SK-N-SH treated with all-trans-retinoic acid at 6 μM for 48 hours (cell line): ENCODE results near the gene ARSB.

Source experiments
- ARNTL ChIP-seq: fragments of 450-650 bp; formaldehyde crosslinking; IDR thresholded peaks from 2 replicates; pipeline ENCODE4 v1.5.0; 2020; ENCODE audit warnings: low read depth, mild to moderate bottlenecking, moderate library complexity, borderline replicate concordance
- ESRRG ChIP-seq: fragments of 250-450 bp; sonication (Bioruptor Pico); IDR thresholded peaks from 2 replicates; pipeline ENCODE4 v1.6.1; 2021; ENCODE audit warnings: mild to moderate bottlenecking
- GLIS3 ChIP-seq: fragments of 250-450 bp; sonication (Bioruptor Pico); IDR thresholded peaks from 2 replicates; pipeline ENCODE4 v1.5.0; 2020; ENCODE audit warnings: mild to moderate bottlenecking, moderate library complexity
- ISL1 ChIP-seq: fragments of 250-450 bp; sonication (Bioruptor Pico); IDR thresholded peaks from 2 replicates; pipeline ENCODE4 v2.1.2; 2022; ENCODE audit warnings: mild to moderate bottlenecking, moderate library complexity
- RARB ChIP-seq: fragments of 250-450 bp; sonication (Bioruptor Pico); IDR thresholded peaks from 2 replicates; pipeline ENCODE4 v1.8.0; 2021; ENCODE audit warnings: mild to moderate bottlenecking, moderate library complexity
- ZC3H10 ChIP-seq: fragments of 250-450 bp; sonication (Bioruptor Pico); IDR thresholded peaks from 2 replicates; pipeline ENCODE4 v1.5.1; 2021; ENCODE audit warnings: mild to moderate bottlenecking, moderate library complexity
- ZNF565 ChIP-seq: fragments of 450-650 bp; formaldehyde crosslinking; conservative IDR thresholded peaks from 2 replicates; pipeline ENCODE4 v1.5.0; 2020; ENCODE audit warnings: low read depth, mild to moderate bottlenecking, moderate library complexity

- TF ChIP-seq RARB (CRISPR knock-in tag) (no peak), ESRRG (CRISPR knock-in tag) (no peak), ZNF565 (CRISPR knock-in tag) (no peak), ARNTL (no peak), ZC3H10 (CRISPR knock-in tag) (no peak), GLIS3 (CRISPR knock-in tag) (no peak), ISL1 (CRISPR knock-in tag) (no peak)
Measured at GRCh38 chr5:78804995-78805394, 180.1 kb downstream of the ARSB start.
